NCI-H1436 treated with DMSO at 0.1 percent for 48 hours (cell line): ENCODE results near the gene MAP6.

Experiments
- DNase-seq: peaks from one replicate; lab custom pipeline; 2025; lab: John Stamatoyannopoulos, UW

Gene MAP6

DNA sequence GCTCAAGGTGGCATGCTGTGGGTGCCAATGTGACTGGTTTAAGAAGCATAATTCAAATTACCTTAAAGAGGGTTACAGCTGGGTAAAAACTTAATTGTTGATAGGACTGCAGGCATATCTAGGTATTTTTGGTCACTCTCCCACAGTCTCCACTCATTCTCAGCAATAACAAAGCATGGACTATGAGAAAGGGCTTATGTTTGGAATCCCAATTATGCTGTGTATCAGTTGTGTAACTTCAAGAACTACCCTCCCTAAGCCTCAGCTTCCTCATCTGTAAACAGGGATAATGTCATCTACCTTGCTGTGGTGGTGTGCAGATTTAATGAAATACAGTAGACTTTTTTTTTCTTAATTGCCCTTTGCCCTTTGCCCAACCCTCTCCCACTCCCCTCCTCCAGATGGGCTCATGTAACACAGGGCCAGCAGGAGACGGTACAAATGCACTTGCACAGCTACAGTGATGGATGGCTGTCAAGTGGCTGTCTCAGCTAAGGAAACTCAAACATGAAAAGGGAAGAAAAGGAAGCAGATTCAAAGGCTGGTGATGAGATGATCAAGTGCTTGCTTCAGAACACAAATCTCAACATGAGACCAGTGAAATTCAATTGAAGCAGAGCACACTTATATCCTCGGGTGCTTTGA, 37.6 kb downstream of the MAP6 start:
- no peak for DNase-seq

DNA sequence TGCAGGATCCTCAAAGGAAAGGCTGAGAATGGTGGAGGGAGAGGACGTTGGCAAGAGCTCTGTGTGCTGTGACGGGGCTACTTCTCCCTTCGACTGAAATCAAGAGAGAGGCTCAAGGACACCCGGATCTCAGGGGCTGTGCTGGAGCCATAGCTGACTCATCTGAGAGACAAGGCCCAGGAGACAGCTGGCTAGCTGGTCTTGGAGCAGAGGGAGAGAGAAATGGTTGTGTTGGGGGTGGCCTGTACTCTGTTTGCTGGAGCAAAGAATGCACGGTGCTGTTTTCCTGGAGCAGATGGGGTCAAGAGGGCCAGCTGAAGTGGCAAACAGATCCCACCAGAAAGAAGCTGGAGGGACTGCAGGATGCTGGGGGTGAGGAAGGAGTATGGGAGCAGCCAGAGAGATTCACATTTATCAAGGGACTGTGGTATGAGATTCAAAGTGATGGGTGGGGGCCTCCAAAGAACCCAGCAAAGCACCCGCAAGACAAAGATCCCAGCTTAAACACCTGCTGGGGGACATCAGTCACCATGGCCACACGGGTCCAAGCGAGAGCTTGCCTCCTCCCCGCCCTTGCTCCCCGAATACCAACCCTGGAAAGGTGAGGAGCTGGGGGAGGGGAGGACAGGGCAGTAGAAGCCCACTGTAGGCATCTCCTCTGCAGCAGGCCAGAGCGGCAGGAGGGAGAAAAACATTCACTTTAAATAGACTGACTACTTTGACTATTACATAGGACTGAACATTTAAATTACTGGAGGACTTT, 40.8 kb downstream of the MAP6 start:
- no peak for DNase-seq

DNA sequence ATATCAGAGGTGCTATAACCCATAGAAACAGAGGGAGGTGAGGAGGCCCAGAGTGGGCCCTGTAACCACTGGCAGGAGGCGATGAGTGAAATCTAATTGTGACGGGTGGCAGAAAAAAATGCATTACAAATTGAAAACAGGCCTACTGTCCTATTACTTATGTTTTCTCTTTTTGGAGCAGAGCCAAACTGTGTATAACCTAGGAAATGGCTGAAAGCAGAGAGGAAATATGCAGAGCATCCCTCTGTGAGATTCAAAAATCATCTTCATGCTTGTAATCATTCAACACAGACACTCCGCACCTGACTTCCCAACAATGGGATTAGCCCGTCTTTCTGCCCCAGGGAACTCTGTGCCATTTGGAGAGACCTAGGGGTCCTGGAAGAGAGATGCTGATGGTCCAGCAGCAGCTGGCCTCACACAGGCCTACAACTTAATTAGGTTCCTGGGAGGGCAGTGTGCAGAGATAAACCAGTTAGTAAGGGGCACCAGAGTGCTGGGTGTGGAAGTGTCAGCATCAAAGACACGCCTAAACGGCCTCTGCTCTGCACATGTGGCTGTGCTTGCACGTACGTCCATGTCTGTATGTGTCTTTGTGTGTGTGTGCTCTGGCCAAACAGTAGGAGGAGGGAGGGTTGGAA, 41.8 kb downstream of the MAP6 start:
- DNase-seq: no peak

DNA sequence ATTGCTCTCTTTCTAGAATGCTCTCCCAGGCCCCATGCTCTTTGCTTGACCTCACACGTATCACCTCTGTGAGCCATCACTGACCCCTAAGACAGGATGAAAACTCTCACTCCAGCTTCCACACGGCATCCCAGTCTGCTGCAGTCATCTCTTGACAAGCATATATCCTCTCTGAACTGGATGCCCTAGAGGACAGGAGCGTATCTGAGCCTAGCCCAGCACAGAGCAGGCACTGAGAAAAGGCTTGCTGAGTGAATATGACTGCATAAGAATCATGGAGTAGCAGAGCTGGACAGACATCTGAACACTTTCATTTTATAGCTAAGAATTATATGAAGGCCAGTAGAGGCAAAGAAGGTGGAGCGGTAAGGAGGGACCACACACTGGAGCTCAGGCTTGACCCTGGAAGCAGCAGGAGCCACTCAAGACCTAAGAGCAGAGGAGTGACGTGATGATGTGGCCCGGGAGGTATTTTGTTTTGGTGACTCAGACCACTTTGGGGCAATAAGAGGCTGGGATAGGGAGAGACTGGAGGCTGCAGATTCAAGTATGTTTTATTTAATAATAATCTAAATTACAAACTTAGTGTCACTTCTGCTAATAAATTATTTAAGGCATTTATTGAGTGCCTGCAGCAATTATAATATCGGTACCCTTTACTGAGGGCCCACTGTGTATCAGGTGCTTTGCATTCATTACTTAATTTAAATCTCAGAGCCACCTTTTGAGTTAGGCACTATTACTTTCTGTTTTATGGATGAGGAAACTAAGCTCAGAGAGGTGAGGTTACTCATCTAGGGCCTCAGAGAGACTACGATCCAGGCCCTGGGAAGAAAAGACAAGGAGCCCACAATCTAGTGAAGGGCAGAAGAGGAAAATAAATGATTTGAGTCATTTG, 42.6 kb downstream of the MAP6 start:
- no peak for DNase-seq

DNA sequence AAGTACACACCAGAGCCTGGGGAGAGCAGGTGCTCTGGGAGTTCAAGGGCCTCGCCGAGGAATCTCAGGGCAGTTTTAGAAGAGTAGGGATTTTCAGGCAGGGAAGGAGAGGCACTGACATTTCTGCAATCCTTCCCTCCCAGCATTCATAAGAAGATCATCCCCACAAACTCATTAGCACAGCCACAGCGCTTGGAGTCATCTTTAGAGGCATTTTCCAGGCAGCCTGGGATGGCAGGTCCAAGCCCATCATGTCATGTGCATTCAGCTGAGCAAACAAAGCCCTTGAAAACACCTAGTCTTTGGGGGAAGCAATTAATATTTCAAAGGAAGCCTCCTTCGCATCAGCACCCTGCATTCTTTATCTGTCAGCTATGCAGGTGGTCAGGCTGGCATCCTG, 43.8 kb downstream of the MAP6 start:
- no peak for DNase-seq

DNA sequence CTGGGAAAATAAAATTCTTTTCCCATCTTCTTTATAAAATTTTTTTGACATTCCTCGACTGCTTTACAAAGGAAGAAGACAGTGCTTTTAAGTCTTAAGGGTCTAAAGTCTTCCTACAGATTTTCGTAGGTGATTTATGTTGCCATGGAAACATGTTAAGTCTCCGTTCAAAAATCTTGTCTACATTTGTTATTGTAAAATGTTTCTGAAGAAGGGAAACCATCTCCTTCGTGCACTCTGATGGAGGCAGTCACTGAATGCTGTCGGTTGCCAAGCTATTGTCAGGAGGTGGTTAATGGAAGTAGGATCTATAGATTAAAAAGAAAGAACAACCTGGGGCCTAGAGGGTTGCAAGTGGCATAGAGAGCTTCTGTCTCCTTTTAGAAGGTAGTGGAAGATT, 52.6 kb downstream of the MAP6 start:
- no peak for DNase-seq

DNA sequence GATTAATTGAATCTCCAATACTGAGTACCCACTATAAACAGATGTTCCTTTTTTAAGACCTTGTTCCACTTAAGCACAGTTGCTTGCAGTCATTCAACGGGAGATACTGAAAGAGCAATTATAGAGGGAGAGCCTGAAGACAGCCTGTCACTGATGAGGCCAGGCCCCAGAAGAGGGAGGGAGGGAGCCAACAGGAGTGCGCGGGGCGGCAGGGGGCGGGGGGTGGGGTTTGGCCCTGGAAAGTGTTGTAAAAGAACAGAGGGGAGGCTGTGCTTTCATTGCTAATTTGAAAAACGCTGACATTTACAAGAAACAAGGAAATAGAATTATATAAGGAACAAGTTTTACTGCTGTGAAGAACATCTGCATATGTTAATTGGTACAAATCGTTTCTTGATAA, 53.1 kb downstream of the MAP6 start:
- DNase-seq: no peak

DNA sequence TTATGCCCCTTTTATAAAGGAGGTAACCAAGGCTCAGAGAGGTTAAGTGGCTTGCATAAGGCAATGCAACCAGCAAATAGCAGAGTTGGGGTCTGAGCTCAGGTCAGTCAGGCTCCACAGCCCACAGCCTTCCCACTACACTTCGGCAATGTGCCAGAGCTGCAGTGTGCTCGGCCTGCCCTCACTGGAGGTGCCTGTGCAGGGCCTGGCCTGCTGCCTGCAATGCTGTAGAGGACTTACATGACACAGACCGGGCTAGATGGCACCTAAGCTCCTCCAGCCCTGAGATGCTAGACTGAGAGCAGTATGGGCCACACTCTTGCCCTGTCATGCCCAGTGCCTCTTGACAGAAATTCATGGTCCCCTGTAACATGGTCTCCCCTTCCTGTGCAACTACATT, 57.0 kb downstream of the MAP6 start:
- no peak for DNase-seq

DNA sequence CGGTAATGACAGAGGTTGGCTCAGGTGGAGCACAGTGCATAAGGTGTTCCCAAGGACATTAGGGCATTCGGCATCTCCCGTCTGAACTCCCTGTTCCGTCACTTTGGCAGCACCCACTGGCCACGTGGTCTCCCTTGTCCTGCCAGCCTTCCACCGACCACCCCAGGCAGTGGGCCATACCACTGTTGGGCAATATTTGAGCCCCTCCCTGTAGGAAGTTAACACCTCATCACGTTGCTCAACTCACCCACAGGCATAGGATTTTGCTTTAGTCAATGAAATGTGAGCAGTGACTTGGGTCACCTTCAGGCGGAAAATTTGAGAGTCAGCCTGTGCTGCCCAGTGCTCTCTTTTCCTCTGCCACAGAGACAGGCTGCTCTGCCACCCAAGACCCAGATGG, 62.7 kb downstream of the MAP6 start:
- no peak for DNase-seq

DNA sequence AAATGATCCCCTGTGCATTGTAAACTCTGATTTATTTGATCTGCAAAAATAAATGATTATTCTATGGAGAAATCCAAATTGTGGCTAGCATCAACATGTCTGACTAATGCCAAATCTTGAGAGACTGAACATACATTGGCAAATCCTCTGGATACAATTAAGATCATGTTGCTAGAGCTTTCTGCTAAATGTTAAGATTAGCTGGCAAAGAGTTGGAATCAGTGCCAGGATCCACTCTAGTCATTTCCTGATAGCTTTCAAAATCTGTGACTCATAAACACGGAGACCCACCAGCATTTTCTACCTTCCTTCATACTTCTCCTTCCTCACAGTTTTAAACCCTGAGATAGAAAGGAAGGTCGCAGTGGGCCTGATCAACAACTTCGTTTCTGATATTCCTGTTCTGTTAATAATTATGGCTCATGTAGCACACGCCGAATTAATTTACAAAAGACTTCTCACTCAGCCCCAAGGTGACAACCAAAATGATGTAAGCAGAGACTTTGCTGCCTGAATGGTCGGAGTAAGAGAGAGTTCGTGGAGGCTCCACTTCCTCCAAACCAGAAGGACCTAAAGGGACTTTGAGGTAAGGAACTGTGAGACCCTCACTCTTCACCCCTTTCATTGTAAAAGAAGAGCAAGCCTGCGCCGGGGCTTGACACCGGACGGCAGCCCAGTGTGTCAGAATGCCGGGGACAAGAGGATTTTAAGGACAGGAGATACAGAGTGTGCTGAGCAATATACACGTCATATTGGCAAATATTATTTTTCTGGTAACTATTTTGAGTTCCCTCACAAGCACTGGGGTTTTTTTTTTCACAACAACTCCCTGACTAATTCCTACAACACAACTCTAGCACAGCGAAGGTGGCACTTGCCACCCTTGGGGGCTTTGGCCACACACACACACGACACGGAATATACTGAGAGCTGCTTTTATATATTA, 64.8 kb downstream of the MAP6 start:
- DNase-seq: no peak

DNA sequence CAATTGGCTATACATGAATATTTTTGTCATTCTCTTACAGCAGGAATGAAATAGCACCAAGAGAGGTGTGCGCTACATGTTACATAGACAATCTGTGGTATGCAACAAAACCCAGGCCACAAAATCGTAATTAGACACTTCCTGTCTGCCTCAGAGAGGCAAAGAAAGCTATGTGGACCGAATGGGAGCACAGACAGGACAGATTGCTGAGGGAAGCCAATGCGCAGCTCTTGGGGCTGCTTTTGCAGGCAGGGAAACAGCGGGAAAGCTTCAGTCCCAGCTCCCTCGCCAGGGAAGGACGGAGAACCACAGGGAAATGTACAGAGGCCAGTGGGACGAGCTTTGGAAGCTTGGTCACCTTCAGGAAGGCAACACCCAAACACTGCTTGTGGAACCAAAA, 65.9 kb downstream of the MAP6 start:
- no peak for DNase-seq

DNA sequence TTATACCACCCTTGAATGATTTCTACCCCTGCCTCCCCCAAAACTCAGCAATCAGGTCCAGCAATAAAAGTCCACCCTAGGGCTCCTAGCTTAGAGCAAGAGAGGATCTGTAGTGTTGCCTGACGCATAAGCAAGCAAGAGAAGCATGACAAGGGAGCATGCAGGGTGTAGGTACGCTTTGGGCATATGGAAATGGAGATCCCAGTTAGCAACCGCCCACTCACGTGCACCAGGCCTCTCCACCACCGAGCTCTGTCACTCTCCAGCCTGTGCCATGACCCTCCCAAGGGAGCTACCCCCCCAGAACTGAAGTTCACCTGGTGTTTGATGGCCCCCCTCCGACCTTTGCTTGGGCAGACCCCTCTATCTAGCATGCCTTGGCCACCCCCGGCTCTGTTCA, 67.3 kb downstream of the MAP6 start:
- no peak for DNase-seq

DNA sequence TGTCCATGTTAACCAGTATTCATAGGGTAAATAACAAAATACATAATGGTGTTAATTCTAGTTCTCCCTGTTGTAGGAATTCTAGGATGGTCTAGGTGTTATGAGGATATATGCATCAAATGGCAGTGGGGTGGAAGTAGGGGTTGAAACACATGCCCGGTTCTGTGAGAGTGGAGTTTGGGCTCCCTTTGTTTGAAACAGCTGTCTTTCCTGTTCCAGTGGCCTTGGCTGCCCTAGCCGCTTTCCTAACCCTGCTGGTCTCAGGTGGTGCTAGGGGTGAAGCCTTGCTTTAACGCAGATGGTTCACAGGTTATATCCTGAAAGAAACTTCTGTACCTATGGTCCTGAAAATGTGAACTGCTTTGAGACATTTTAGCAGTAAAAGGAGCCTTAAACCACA, 68.5 kb downstream of the MAP6 start:
- no peak for DNase-seq

DNA sequence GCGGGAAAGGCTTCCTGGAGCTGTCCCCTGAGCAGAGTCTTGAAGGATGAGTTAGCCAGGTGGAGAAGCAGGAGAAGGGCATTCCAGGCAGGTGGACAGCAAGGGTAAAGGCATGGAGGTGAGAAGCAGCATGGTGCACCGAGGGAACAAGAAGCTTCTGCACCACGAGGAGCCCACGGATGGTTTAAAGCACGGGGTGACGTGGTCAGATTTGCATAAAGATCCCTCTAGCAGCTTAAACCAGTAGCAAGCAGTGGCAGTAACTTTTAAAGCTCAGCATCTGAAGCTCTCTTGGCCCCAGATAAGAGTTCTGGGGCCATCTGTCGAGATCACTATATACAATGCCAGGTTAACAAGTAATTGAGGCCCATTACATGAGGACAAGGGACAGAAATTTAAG, 69.9 kb downstream of the MAP6 start:
- no peak for DNase-seq

DNA sequence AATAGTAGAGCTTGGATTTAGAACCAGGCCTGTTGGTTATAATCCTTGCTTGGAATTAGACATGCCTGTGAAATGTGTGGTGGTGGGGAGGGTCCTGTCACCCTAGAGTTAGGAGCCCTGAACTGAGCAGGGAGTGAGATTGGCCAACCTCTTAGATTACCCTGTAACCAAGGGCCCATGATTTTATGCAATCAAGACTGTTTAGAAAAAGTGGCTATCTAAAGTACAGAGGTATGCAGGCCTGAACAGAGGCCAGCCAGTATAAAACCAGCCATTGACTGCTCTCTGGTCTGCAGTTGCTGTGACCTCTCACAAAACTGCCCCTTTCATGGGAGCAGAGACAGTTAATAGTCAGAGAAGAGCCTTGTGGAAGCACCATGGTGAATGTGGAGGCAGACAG, 70.6 kb downstream of the MAP6 start:
- DNase-seq: no peak

DNA sequence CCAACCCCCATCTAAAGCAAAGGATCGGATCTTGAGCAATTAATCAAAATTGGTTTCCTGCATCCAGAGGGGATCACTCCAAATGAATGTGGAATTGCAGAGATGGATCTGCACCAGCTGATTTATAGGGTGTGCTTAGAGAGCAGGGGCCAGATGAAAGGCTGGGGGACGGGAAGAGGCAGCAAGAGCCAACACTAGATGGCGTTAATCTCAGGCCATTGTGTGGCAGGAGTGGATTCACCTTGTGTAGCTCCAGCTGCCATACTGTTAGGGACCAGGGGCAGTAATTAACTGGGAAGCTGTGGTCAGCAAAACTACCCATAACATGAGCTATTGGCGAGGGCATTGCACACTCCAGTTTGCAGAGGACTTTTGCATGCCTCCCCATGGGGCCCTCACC, 71.2 kb downstream of the MAP6 start:
- no peak for DNase-seq

DNA sequence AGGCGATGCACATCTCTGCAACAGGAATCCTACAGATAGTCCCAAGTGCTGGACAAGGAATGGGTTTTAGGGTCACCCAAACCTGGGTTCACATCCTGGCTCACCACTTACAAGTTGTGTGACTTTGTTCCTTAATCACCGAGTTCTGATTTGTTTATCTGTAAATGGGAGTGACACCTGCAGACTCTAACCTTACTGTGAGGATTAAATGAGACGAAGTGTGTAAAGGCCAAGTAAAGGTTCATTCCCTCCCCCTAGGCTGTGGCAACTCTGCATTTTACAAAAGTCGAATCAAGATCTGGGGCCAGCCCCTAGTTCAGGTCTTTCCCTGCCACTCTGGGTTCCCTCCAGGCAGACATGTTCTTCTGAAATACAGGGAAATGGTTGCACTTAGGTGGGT, 71.9 kb downstream of the MAP6 start:
- no peak for DNase-seq

DNA sequence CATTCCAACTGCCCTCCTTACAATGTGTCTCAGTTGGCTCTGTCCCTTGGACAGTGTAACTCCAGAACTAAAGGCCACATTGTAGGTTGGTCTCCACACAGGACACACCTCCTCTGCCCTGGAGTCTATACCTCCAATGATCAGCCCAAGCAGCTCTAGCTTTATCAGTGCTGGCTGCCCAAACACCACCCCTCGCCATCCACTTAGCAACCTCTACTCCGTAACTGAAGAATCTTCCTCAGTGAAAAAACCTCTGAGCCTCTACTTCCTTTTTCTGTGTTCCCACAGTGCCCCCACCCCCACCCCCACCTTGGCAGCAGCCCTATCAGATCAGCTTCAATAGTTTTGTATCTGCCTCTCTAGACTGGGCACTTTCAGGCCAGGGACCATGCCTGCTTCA, 73.4 kb downstream of the MAP6 start:
- DNase-seq: no peak

DNA sequence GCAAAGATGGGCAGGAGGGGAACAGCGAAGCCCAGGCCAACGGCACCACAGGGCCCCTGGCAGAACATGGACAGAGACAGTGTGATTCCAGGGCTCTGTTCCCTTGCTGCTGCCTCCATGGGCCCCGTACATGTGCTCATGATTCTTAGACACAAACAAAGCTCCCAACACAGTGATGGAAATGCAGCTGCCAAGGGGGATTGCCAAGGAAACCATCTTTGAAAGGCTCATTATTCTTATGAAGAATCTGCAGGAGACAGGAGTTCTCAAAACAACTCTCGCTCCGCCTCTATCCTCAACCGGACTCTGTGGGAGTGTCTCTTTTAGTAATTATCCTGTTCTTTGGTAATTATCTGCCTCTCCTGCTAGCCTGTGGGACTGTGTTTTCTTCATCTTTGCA, 74.6 kb downstream of the MAP6 start:
- no peak for DNase-seq

DNA sequence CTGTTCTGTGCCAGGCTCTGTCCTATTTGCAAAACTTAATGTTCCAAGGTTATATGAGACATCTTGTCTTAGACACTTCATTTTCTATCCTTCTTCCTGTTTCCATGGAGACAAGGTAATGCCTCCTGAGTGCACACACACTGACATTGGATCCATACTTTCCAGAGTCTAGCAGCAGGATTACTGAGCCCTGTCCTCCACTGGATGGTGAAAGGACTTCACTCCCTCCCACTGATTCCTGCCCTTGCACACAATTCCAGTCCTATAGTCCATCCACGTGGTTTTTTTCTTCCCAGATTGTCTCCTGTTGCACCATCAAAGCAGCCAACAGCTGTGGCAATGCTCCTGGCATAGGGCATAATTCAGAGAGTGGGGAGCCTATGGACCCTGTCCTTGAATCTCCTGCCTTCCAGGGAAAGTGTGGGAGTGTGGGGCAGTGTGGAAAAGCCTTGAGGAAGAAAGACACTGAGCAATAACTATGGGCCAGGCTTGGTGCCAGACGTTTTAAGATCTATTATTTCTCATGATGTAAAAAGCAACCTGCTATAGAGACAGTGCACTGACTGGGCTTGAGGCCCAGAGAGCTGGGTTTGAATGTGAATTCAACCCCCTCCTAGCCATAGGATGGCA, 75.4 kb downstream of the MAP6 start:
- DNase-seq: no peak

DNA sequence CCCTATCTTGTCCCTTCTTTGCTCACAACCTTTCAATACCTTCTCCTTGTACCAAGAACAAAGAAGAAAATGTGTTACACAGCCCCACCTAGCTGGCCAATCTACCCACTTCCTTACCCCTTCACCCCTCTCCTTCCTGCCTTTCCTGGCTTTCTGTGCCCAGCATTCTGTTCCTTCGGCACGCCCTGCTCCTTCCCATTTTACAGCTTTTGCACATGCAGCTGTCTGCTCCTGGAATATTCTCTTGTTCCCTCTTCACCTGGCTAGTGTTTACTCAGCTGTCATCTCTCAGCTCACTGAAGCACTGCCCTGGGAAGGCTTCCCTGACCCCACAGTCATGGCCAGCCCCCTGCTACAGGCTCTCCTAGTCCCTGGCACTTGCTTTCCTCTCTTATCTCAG, 76.1 kb downstream of the MAP6 start:
- DNase-seq: no peak
